ENCODE measurements around the gene IKZF1. TPM values are rescaled to one million over a fixed set of nuclear protein-coding genes. Genes with fewer than 3 reads are reported as not detected.
A peak's percentile ranks its signal among the peaks of the same experiment; 100 is the strongest.

Gene IKZF1
- polyA plus RNA-seq, 4 donors = 1.3 to 1.9 (median 1.5) TPM

GRCh38 chr7:50399635-50400034, 95.1 kb downstream of the IKZF1 start:
- DNase-seq (ENCODE audit: low read depth in 4 of 4, low spot score in 3 of 4) = no peak

- DNase-seq (ENCODE audit: low read depth in 4 of 4, low spot score in 3 of 4) = no peak
Observed at GRCh38 chr7:50400114-50400513, 95.6 kb downstream of the IKZF1 start.

GRCh38 chr7:50404392-50404791, 99.9 kb downstream of the IKZF1 start:
- no peak for DNase-seq (ENCODE audit: low read depth in 4 of 4, low spot score in 3 of 4)

- no peak for DNase-seq (ENCODE audit: low read depth in 4 of 4, low spot score in 3 of 4)
Observed at GRCh38 chr7:50405221-50405620, 100.7 kb downstream of the IKZF1 start.

- no peak for DNase-seq (ENCODE audit: low read depth in 4 of 4, low spot score in 3 of 4)
Observed at GRCh38 chr7:50406935-50407334, 102.4 kb downstream of the IKZF1 start.

- no peak for DNase-seq (ENCODE audit: low read depth in 4 of 4, low spot score in 3 of 4)
Observed at GRCh38 chr7:50409856-50410745, 105.6 kb downstream of the IKZF1 start.

- no peak for DNase-seq (ENCODE audit: low read depth in 4 of 4, low spot score in 3 of 4)
Observed at GRCh38 chr7:50411332-50411731, 106.8 kb downstream of the IKZF1 start.

- no peak for DNase-seq (ENCODE audit: low read depth in 4 of 4, low spot score in 3 of 4)
Observed at GRCh38 chr7:50412973-50413372, 108.5 kb downstream of the IKZF1 start.

- no peak for DNase-seq (ENCODE audit: low read depth in 4 of 4, low spot score in 3 of 4)
Observed at GRCh38 chr7:50413561-50413960, 109.0 kb downstream of the IKZF1 start.

- DNase-seq (ENCODE audit: low read depth in 4 of 4, low spot score in 3 of 4) = no peak
Observed at GRCh38 chr7:50415844-50416364, 111.4 kb downstream of the IKZF1 start.

GRCh38 chr7:50416527-50417182, 112.1 kb downstream of the IKZF1 start:
- DNase-seq (ENCODE audit: low read depth in 4 of 4, low spot score in 3 of 4) = no peak

- peak; percentile 45 to 63 (median 53) for DNase-seq (ENCODE audit: low read depth in 4 of 4, low spot score in 3 of 4)
Observed at GRCh38 chr7:50418086-50418515, 113.6 kb downstream of the IKZF1 start.

- no peak for DNase-seq (ENCODE audit: low read depth in 4 of 4, low spot score in 3 of 4)
Observed at GRCh38 chr7:50418526-50419290, 114.2 kb downstream of the IKZF1 start.

- DNase-seq (ENCODE audit: low read depth in 4 of 4, low spot score in 3 of 4) = no peak
Observed at GRCh38 chr7:50421043-50421442, 116.5 kb downstream of the IKZF1 start.

- DNase-seq (ENCODE audit: low read depth in 4 of 4, low spot score in 3 of 4) = no peak
Observed at GRCh38 chr7:50422858-50423257, 118.3 kb downstream of the IKZF1 start.

- DNase-seq (ENCODE audit: low read depth in 4 of 4, low spot score in 3 of 4) = no peak
Observed at GRCh38 chr7:50423860-50424259, 119.3 kb downstream of the IKZF1 start.

- DNase-seq (ENCODE audit: low read depth in 4 of 4, low spot score in 3 of 4) = no peak
Observed at GRCh38 chr7:50425318-50425717, 120.8 kb downstream of the IKZF1 start.

GRCh38 chr7:50426280-50427045, 121.9 kb downstream of the IKZF1 start:
- DNase-seq (ENCODE audit: low read depth in 4 of 4, low spot score in 3 of 4) = no peak

- DNase-seq (ENCODE audit: low read depth in 4 of 4, low spot score in 3 of 4) = no peak
Observed at GRCh38 chr7:50427518-50427917, 123.0 kb downstream of the IKZF1 start.

- DNase-seq (ENCODE audit: low read depth in 4 of 4, low spot score in 3 of 4) = no peak
Observed at GRCh38 chr7:50428911-50429310, 124.4 kb downstream of the IKZF1 start.

All from right renal pelvis (tissue), 4 donors.